GM18861 (cell line): ENCODE data around the gene LHFPL4.
"Not testable (repeated sequence)": the region's sequence is repeated elsewhere in the genome, so short reads cannot be mapped to it uniquely, and the experiment has no call there.

Experiments used
- ATAC-seq: cut with Tn5 transposase; IDR thresholded peaks from one replicate; pipeline ENCODE4 v1.9.1; 2021; ENCODE audit not compliant: unreplicated experiment

Gene LHFPL4

DNA sequence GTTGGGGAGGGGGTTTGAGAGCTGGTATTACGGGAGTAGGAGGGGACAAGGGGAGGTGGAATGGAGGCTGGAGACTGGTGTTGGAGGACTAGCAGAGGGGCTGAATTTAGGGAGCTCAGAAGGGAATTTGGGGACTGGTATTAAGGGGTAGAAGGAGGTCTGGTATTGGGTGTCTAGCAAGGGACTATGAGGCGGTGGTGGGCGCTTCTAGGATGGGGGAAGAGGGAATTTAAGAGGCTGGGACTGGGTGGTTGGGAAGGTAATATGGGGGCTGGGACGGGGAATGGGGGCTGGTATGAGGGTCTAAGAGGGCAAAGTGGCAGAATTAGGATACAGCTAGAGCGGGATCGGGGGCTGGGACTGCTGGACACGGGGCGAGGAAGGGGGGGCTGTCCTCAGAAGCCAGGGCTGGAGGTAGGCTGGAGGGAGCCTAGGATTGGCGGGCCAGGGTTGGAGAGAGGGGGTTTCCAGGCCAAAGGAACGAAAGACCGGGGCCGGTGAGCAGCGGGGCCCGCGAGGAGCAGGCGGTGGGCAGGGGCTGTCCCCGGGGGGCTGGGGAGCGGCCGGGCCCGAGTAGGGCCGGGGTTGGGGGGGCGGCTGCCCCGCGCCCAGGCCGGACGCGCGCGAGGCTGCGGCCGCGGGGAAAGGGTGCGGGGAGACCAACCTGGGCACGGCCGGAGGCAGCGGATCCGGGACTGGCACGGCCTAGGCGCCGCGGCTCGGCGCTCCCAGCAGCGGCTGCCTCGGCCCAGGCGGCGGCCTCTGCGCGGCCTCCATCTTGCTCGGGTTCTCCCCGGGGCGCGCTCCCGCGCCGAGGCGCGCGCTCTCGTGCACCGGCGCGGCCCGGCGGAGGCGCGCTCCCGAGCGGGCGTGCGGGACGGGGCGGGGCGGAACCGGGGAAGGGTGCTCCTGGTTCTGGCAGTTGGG is at the start of gene LHFPL4:
LHFPL4 (minus strand) TSS at position 802 of the 927 bp plus-strand sequence. CDS start 1,143 bp downstream, outside the sequence.
- ATAC-seq: no peak

DNA sequence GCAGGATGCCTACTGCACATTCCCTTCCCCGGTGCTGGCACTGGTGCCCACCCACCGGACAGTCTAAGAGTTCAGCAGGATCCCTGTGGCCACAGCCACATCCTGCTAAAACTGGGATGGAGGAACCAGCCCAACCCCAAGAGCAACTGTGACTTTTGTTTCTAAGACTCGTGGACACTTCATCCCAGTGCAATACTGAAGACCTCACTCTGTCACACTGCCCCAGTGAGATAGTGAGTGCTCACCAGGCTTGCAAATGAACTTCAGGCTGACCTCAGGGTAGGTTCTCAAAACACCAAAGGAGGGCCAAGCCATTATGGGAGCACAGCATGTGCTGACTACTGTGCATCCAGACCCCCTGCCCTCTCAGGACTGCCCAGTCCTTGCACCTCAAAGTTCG is 49.0 kb upstream of the LHFPL4 start:
- no peak for ATAC-seq

DNA sequence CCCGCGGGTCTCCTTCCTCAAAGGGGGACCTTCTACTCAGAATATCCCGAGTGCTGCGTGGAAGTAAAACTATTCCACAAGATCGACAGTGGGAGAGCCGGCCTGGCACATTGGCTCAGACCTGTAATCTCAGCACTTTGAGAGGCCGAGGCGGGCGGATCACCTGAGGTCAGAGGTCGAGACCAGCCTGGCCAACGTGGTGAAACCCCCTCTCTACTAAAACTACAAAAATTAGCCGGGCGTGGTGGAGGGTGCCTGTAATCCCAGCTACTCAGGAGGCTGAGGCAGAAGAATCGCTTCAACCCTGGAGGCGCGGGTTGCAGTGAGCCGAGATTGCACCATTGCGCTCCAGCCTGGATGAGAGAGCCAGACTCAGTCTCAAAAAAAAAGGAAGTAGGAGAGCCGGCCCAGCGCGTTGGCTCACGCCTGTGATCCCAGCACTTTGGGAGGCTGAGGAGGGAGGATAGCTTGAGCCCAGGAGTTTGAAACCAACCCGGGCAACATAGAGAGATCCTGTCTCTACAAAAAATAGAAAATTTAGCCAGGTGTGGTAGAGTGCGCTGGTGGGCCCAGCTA is 47.5 kb upstream of the LHFPL4 start:
- not testable (repeated sequence) for ATAC-seq

DNA sequence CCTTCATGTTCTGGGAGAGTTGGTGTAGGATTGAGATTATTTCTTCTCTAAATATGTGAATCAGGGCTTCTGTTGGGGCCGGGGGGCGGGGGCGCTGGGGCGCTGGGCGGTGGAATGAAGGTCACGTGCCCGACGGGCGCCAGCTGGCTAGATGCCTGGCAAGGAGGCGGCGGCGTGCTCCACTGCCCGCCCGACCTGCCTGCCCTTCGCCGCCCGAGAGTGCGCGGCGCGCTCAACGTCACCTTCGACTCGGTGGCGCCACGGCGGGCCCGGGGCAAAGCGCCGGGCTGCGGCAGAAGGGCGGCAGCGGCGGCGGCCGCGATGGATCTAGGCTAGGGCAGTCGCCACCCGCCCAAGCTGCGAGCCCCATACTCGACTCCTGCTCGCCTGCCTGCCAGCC is 47.0 kb upstream of the LHFPL4 start:
- ATAC-seq: no peak

DNA sequence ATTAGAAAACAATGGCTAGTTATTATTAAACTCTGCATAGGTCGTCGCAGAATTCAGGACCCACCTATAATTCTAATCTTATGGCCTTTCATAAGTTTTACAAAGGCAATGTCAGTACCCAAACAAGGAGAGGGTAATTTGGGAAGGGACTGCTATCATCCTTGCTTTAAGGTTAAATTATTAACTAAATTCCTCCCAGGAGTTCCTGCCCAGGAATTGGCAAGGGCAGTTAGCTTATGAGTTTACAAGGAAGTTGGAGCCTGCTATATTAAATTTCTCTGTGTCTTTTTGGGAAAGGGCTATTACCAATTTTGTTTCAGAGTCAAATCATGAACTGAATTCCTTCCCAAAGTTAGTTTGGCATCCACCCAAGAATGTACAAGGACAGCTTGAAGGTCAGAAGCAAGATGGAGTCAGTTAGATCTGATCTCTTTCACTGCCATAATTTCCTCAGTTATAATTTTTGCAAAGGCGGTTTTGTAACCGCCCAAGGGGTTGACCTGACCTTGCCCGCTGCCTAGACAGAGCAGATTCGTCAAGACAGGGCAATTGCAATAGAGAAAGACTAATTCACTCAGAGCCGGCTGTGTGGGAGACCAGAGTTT is 45.3 kb upstream of the LHFPL4 start:
- no peak for ATAC-seq

DNA sequence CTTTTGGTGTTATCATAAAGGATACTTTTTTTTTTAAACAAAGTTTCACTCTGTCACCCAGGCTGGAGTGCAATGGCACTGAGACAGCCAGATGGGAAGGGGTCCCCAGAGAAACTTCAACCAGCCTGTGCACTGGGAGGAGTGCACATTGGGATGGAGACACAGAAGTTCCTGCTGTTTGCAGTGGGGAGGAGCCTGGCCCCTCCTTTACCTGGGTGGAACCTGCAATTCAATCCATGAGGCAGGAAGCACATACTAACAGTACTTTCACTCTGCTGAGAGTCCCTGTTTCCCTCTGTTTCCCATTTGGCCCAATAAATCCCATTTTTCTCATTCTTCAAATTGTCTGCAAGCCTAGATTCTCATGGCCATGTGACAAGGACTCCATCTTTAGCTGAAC is 42.3 kb upstream of the LHFPL4 start:
- ATAC-seq: no peak

DNA sequence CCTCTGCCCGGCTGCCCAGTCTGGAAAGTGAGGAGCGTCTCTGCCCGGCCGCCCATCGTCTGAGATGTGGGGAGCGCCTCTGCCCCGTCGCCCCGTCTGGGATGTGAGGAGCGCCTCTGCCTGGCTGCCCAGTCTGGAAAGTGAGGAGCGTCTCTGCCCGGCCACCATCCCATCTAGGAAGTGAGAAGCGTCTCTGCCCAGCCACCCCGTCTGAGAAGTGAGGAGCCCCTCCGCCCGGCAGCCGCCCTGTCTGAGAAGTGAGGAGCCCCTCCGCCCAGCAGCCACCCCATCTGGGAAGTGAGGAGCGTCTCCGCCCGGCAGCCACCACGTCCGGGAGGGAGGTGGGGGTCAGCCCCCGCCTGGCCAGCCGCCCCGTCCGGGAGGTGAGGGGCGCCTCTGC is 38.2 kb upstream of the LHFPL4 start:
- not testable (repeated sequence) for ATAC-seq

DNA sequence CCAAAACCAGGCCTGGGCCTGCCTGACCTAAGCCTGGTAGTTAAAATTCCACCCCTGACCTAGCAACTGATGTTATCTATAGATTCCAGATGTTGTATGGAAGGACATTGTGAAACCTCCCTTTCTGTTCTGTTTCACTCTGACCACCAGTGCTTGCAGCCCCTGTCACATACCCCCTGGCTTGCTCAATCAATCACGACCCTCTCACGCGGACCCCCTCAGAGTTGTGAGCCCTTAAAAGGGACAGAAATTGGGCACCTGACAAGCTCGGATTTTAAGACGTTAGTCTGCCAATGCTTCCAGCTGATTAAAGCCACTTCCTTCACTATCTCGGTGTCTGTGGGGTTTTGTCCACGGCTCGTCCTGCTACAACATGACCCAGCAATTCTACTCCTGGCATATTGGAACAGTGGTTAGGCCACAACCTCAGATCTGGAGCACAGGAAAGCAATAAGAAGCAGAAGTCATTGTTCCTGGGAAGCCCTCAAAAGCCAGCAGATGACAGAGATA is 36.7 kb upstream of the LHFPL4 start:
- ATAC-seq: no peak

DNA sequence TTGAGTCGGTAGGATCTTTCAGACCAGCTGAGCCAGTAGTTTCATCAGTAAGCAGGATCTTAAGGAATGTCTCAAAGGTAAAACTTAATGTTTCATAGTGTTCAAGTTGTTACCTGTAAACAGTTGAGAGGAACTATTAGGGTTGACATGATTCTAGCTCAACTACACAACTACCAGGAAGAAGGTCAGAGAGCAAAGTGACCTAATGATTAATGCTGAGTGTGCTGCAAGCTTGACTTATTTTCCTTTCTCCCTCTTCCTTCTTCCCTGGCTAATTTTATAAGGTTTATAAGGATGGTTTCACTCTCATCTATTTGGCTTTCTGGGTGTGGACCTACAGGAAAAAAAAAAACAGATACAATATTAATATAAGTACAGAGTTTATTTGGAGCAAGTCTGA is 30.2 kb upstream of the LHFPL4 start:
- ATAC-seq: no peak

DNA sequence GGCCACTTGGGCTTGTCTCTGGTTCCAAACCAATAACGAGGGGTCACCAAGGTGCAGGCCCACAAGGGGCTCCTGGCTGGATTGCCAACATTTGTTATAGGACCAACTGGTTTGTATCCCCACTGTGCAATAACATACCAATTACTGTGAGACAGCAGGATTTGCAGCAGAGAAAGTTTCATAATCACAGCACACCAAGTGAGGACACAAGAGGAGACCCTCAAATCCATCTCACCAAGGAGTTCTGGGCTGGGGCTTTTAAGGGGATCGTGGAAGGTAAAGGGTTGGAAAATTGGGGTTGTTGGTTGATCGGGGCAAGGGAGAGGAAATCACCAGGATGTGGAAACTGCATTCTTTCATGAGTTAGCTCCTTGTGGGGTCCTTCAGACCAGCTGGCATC is 29.7 kb upstream of the LHFPL4 start:
- ATAC-seq: no peak

DNA sequence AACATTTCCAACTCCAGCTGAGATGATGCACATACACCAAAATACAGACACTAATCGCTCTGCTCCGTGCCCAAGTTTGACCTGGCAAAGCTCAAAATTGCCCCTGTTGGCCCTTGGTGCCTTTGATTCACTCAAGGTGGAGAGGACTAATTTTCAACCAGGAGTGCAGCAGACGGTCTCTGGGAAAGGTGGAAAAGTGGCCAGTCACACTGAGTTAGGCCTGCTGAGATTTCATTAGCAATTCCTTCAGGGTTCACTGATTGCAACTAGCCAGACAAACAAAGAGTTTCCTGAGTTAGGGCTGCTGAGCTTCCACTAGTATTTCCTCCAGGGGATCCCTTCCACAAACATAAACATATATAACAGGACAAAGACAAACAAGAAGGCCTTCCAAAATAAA is 28.7 kb upstream of the LHFPL4 start:
- ATAC-seq: no peak

DNA sequence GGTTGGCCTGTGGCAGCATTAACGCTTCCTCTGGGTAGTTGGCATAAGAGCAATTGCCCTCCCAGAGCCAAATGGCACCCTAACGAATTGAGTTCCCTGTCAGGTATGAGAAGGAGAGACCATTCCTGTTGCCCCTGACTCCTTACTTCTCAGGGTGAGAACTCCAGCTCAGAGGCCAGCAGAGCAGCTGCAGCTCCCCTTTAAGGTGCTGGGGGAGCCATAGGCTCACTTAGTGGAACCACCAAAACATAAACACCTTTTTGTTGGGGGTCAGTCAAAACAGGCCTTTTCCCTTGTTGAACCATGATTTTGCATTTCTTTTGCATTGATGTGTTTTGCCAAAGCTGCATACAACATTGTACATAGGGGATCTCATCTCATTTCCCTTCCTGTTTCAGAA is 28.1 kb upstream of the LHFPL4 start:
- no peak for ATAC-seq

DNA sequence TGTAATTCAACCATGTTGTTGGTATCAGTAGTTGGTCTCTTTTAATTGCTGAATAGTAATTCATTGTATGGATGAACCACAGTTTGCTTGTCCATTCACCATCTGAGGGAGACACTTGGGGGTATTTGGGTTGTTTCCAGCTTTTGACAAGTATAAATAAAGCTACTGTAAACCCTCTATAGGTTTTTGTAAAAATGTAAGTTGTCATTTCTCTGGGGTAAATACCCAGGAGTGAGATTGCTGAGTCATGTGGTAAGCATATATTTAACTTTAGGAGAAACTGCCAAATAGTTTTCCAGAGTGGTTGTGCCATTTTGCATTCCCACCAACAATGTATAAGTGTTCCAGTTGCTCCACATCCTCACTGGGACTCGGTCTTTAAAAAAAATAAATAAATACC is 15.4 kb upstream of the LHFPL4 start:
- no peak for ATAC-seq

DNA sequence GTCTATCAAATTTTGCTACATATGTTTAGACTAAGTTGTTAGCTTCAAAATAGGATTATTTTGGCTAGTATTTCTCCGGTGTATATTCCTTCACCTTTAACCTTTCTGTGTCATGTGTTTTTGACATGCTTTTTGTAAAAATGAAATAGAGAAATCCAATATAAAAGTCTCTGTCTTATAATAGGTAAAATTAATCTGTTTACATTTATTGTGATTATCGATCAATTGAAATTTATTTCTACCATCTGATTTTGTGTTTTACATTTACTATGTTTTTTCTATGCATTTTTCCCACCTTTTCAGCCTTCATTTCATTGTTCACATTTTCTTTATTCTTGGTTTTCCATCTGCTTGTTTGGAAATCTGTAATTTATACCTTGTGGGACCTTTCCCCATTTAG is 11.7 kb upstream of the LHFPL4 start:
- no peak for ATAC-seq

DNA sequence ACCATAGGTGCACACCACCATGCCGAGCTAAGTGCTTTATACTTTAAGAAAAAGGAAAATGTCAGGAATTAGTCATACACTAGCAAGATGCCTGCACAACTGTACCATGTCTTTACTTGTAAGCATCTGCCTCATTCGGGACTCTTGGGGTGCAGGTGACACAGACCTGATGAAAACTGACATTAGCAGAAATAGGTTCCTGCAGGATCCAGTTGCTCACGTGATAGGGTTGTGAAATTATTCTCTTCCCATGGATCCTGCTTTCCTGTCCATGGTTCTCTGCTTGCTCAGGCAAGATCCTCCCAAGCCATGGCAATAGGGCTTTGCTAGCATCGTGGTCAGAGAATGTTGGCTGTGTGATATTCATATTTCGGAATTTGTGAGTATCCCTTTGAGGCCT is 10.2 kb upstream of the LHFPL4 start:
- no peak for ATAC-seq

DNA sequence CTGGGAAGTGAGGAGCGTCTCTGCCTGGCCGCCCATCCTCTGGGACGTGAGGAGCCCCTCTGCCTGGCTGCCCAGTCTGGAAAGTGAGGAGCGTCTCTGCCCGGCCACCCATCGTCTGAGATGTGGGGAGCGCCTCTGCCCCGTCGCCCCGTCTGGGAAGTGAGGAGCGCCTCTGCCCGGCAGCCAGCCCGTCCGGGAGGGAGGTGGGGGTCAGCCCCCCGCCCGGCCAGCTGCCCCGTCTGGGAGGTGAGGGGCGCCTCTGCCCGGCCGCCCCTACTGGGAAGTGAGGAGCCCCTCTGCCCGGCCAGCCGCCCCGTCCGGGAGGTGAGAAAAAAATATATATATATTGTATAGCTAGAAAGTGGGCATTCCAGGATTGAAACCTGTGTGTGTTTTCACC is 6.4 kb upstream of the LHFPL4 start:
- not testable (repeated sequence) for ATAC-seq

DNA sequence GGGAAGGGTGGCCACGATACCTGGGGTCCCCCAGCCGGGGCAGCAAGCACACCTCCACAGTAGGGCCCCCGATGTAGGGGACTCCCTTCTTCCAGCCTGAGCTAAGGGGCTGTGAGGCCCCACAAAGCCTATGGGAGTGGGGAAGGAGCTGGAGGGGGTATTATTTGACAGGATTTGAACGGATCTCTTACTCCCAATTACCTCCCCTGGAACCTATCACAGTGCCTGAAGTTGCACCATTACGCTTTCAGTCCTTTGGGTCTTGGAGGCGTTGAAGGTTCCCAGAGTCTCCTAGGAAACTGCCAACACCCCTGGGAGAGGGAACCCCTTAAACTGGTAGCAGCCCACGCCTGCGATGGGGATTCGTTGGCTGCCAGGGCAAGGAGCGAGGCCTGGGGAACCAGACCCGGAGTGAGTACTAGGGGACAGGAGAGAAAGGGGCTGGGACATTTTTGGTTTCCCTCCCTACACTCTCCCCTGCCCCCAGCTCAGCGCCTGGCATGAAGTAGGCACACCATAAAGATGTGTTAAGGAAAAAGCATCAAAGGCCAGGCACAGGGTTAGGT is 409 bp upstream of the LHFPL4 start:
- ATAC-seq: no peak

DNA sequence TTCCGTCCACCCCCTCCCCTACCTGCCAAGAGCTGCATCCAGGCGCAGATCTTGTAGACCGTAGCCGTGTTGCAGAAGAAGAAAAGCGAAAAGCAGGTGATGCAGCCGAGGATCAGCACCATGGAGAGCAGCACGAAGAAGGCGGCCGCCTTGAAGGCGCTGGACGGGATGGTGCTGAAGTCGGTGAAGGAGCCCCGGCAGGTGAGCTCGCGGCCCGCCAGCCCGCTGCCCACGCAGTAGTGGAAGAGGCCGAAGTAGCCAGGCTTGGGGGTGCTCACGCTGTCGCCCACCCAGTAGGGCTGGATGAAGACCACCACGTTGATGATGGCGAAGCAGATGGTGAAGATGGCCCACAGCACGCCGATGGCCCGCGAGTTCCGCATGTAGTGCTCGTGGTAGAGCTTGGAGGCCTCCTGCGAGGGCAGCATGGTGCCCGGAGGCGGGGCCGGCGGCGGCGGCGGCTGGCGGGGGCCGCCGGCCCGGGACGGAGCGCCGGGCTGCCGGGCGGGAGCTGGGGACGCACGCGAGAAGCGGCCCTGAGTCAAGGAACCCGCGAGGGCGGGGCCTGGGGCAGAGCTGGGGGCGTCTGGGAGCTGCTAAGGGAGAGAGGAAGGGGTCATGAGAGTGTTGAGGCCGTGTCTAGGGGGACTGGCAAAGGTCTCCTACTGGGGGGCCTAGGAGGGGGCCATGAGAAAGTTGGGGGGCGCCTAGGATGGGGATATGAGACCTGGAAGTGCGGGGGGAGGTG is 1.2 kb downstream of the LHFPL4 start:
- ATAC-seq: no peak

DNA sequence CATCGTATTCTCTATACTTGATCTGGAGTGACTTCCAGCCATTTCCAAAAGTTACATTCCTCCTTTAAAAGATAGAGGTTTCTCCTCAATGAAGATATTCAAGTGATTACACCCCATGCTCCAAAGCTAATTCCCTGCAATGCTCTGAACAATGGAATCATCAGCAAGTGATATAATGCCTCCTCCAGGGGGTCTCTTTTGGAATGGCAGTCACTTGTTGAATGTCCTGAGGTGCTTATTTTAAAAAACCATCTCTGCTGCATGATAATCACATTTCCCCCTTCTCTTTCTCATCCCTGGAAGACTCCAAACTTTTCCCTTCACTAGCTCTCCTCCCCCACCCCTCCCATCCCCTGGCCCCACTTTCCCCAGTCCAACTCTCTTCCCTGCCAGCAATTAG is 2.6 kb downstream of the LHFPL4 start:
- ATAC-seq: no peak

DNA sequence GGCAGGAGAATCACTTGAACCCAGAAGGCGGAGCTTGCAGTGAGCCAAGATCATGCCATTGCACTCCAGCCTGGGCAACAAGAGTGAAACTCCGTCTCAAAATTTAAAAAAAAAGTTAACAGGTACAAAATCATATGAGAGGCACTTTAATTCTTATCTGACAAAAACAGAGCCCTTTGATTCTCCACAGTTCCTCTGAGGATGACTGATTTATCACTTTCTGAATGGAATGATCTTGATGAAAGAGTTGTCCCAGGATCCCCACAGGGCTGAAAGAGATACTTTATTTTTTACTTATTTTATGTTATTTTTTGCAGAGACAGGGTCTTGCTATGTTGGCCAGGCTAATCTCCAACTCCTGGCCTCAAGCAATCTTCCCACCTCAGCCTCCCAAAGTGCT is 4.0 kb downstream of the LHFPL4 start:
- ATAC-seq: no peak

DNA sequence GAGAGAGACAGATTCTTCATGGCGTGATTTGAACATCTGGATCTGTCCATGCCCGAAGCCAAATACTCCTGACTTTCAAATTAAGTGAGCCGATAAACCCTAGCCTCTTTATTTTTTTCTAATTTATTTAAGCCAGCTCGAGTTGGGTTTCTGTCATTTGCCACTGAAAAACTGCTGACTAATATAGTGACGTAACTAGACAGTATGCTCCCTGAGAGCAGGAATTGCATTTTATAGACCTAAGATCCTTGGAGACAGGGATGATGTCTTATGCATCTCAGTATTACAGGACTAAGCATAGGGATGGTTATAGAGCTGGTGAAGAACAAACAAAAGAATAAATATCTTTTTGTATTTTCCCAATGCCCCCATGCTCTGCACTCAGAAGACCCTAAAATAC is 4.6 kb downstream of the LHFPL4 start:
- ATAC-seq: no peak
